K562 (cell line): ENCODE measurements around the gene LY6G6D. TPM values are rescaled to one million over a fixed set of nuclear protein-coding genes. Genes with fewer than 3 reads are reported as not detected.

Source experiments
- ATAC-seq: fragments of 200-7000 bp; cut with Tn5 transposase; 3 replicates; pipeline ENCODE4 v1.9.1; 2020; ENCODE audit warnings: moderate library complexity
- BruUV-seq: library from RNA; stranded (reverse); fragments of 400-500 nt; replicated peaks from 2 replicates; lab custom pipeline; 2021; lab: Mats Ljungman, UMichigan
- CTCF ChIA-PET: fragments of 300-600 bp; formaldehyde crosslinking; extraction: SDS; loops from one replicate; lab custom pipeline; 2021; ENCODE audit warnings: low intra/inter-chr PET ratio; lab: Yijun Ruan, JAX
- POLR2A ChIA-PET: fragments of 300-600, 350-650 bp; sonication (Branson Sonifier 250); formaldehyde crosslinking; extraction: SDS; loops from one replicate; lab custom pipeline; 2021; ENCODE audit warnings: antibody characterized with exemption, inconsistent platforms; lab: Yijun Ruan, JAX
- DNase-seq, 4 experiments: peaks; one replicate each; pipeline versions ENCODE4 v3.0.0 to v3.0.0-alpha.2; 2011 to 2018; ENCODE audit warnings: low spot score in 3 of 4, mixed read lengths in 3 of 4; ENCODE audit errors: extremely low read depth in 1 of 4
- FAIRE-seq: peaks from 2 replicates; lab custom pipeline; 2011; peaks lifted over from hg19 to GRCh38; lab: Jason Lieb, UNC
- H2AFZ ChIP-seq: 2 replicates; pipeline ENCODE4 v1.6.0; 2011; ENCODE audit warnings: low read depth, low read length, control low read depth, inconsistent platforms
- H3K27ac ChIP-seq: fragments of 200-600 bp; 3 replicates; pipeline ENCODE4 v1.8.0; 2011; ENCODE audit warnings: low read depth, mild to moderate bottlenecking, control low read depth, inconsistent platforms, low read length, moderate library complexity, mixed read lengths; ENCODE audit errors: extremely low read depth
- H3K27me3 ChIP-seq, 2 experiments: fragments of 300-600 bp in 1 of 2; 2 replicates in 1 of 2; 3 replicates in 1 of 2; pipeline versions ENCODE4 v1.6.0 to v1.8.0; 2011; ENCODE audit warnings: inconsistent platforms in 2 of 2, low read length in 2 of 2, mild to moderate bottlenecking in 1 of 2, mixed read lengths in 1 of 2, moderate library complexity in 1 of 2; ENCODE audit not compliant: control insufficient read depth in 2 of 2, insufficient read depth in 2 of 2
- H3K36me3 ChIP-seq: fragments of 300-600 bp; 3 replicates; pipeline ENCODE4 v1.8.0; 2011; ENCODE audit warnings: mild to moderate bottlenecking, low read length, inconsistent platforms; ENCODE audit not compliant: control insufficient read depth, insufficient read depth
- H3K4me1 ChIP-seq, 2 experiments: fragments of 200-600 bp in 1 of 2; replicated peaks in 1 of 2; 2 replicates in 1 of 2; 3 replicates in 1 of 2; pipeline versions ENCODE4 v1.5.1 to v1.8.0; 2011; ENCODE audit warnings: inconsistent platforms in 2 of 2, low read length in 2 of 2, mild to moderate bottlenecking in 1 of 2, mixed read lengths in 1 of 2, moderate library complexity in 1 of 2; ENCODE audit not compliant: control insufficient read depth in 2 of 2, insufficient read depth in 2 of 2
- H3K4me2 ChIP-seq: 2 replicates; pipeline ENCODE4 v1.6.1; 2011; ENCODE audit warnings: low read length, control low read depth, inconsistent platforms, mixed read lengths; ENCODE audit not compliant: insufficient read depth
- H3K4me3 ChIP-seq: fragments of 200-600 bp; sonication (generic), shearing (Covaris generic); 2 replicates; pipeline ENCODE4 v1.5.1; 2016; ENCODE audit warnings: control low read depth, inconsistent platforms
- H3K79me2 ChIP-seq: fragments of 200-600 bp; 3 replicates; pipeline ENCODE4 v1.8.0; 2011; ENCODE audit warnings: low read length, inconsistent platforms; ENCODE audit not compliant: control insufficient read depth, insufficient read depth
- H3K9ac ChIP-seq, 2 experiments: 2 replicates each; pipeline versions ENCODE4 v1.6.0 to v1.6.1; 2011; ENCODE audit warnings: low read depth in 2 of 2, low read length in 2 of 2, control low read depth in 1 of 2, inconsistent platforms in 1 of 2, mild to moderate bottlenecking in 1 of 2, mixed read lengths in 1 of 2; ENCODE audit not compliant: insufficient read depth in 1 of 2
- H3K9me1 ChIP-seq: one replicate; pipeline ENCODE4 v1.6.0; 2011; ENCODE audit warnings: inconsistent platforms, mild to moderate bottlenecking, low read length, moderate library complexity; ENCODE audit not compliant: control insufficient read depth, insufficient read depth
- H3K9me3 ChIP-seq: replicated peaks from 2 replicates; pipeline ENCODE4 v1.5.1; 2011; ENCODE audit warnings: low read depth, low read length, inconsistent platforms; ENCODE audit not compliant: control insufficient read depth, insufficient read depth
- H4K20me1 ChIP-seq: replicated peaks from 2 replicates; pipeline ENCODE4 v1.6.1; 2011; ENCODE audit warnings: low read length, inconsistent platforms, mixed read lengths; ENCODE audit not compliant: control insufficient read depth, insufficient read depth
- CREB1 ChIP-seq, 2 experiments: sonication (generic) in 1 of 2; formaldehyde crosslinking in 1 of 2; IDR thresholded peaks; 2 replicates each; pipeline versions ENCODE4 v1.6.1 to v1.8.0; 2012 to 2022; ENCODE audit warnings: inconsistent platforms in 1 of 2, mild to moderate bottlenecking in 1 of 2, missing genetic modification reagents in 1 of 2, moderate library complexity in 1 of 2
- CSDE1 ChIP-seq, 2 experiments: fragments of 450-650 bp; IDR thresholded peaks; 2 replicates each; pipeline ENCODE4 v1.6.1; 2016; ENCODE audit warnings: mild to moderate bottlenecking in 1 of 2
- EP300 ChIP-seq: IDR thresholded peaks from 2 replicates; pipeline ENCODE4 v1.6.1; 2012; ENCODE audit warnings: low read length, improper control_type of control experiment
- NR3C1 ChIP-seq: sonication (generic); formaldehyde crosslinking; IDR thresholded peaks from 2 replicates; pipeline ENCODE4 v1.8.1; 2022; ENCODE audit warnings: missing genetic modification reagents
- PHF21A ChIP-seq: fragments of 450-650 bp; IDR thresholded peaks from 2 replicates; pipeline ENCODE4 v1.6.1; 2017; ENCODE audit warnings: low read depth, borderline replicate concordance
- RAD51 ChIP-seq: fragments of 450-650 bp; IDR thresholded peaks from 2 replicates; pipeline ENCODE4 v1.7.1; 2016; ENCODE audit warnings: low read depth, mild to moderate bottlenecking, borderline replicate concordance
- TCF3 ChIP-seq: sonication (generic); formaldehyde crosslinking; IDR thresholded peaks from 2 replicates; pipeline ENCODE4 v1.4.0; 2020; ENCODE audit warnings: mild to moderate bottlenecking, missing genetic modification reagents
- TRIM28 ChIP-seq: fragments of 450-650 bp; IDR thresholded peaks from 2 replicates; pipeline ENCODE4 v1.6.1; 2017
- U2AF2 ChIP-seq: fragments of 200-400 bp; formaldehyde crosslinking; optimal IDR thresholded peaks from 2 replicates; pipeline ENCODE3; 2017; ENCODE audit warnings: low read depth, mild to moderate bottlenecking, low read length
- ZKSCAN1 ChIP-seq: fragments of 150-350 bp; IDR thresholded peaks from 2 replicates; pipeline ENCODE4 v1.6.1; 2016; ENCODE audit warnings: low read depth, low read length
- ZNF224 ChIP-seq: sonication (generic); formaldehyde crosslinking; IDR thresholded peaks from 2 replicates; pipeline ENCODE4 v1.8.0; 2022; ENCODE audit warnings: mild to moderate bottlenecking, missing genetic modification reagents
- ZNF263 ChIP-seq: sonication (generic); formaldehyde crosslinking; IDR thresholded peaks from 2 replicates; pipeline ENCODE4 v1.8.0; 2022; ENCODE audit warnings: mild to moderate bottlenecking, missing genetic modification reagents, borderline replicate concordance
- ZNF589 ChIP-seq: fragments of 200-800 bp; sonication (Bioruptor generic); IDR thresholded peaks from 2 replicates; pipeline ENCODE4 v1.6.1; 2016; ENCODE audit warnings: low read depth, missing genetic modification characterization, missing compliant biosample characterization
- WGBS: fragments of 100-300 bp; shearing (Covaris generic); methylation state at CpG from one replicate; pipeline ENCODE4 v1.1.6; 2016; ENCODE audit warnings: low coverage, mixed read lengths; ENCODE audit not compliant: insufficient coverage; ENCODE audit errors: missing lambda C conversion rate; 5-methylcytosine and 5-hydroxymethylcytosine counted together
- in situ Hi-C: fragments of 300-500 bp; cut with MboI; formaldehyde crosslinking; loops from 4 replicates; pipeline ENCODE4 v1.15.0; 2018; ENCODE audit warnings: inconsistent platforms, mixed read lengths
- intact Hi-C: fragments of 100-400 bp; cut with micrococcal nuclease; formaldehyde crosslinking; loops from 2 replicates; pipeline ENCODE4 v1.14.2; 2022
- polyA plus RNA-seq, 8 experiments: library from polyadenylated mRNA; depleted of rRNA in 4 of 8; stranded (reverse) in 5 of 8; unstranded in 3 of 8; fragments of >200 nt; fragmentation: Nextera tagmentation in 2 of 8; fragmentation: Illumina TruSeq in 1 of 8; extraction: Ambion mirVana in 2 of 8; extraction: Trizol in 1 of 8; gene quantifications; 2 replicates each; pipeline versions ENCODE4 v1.2.1 to v1.2.3, GENCODE V29; 2011 to 2014; ENCODE audit warnings: inconsistent platforms in 1 of 8, missing spikeins in 1 of 8
- total RNA-seq, 7 experiments: library from RNA; depleted of rRNA in 6 of 7; stranded (reverse); fragments of >200 nt in 6 of 7; fragmentation: Illumina TruSeq in 2 of 7; extraction: Trizol in 2 of 7; gene quantifications; 2 replicates each; pipeline versions ENCODE4 v1.2.1 to v1.2.3, GENCODE V29; 2011 to 2021; ENCODE audit warnings: low replicate concordance in 1 of 7
- TF ChIP-seq, protein P1 (sequence below): sonication (generic); formaldehyde crosslinking; IDR thresholded peaks from 2 replicates; pipeline ENCODE4 v1.8.0; 2022; ENCODE audit warnings: mild to moderate bottlenecking, missing genetic modification reagents
- TF ChIP-seq, protein P2 (sequence below): fragments of 250-450 bp; sonication (Bioruptor Pico); IDR thresholded peaks from 2 replicates; pipeline ENCODE4 v1.8.0; 2021; ENCODE audit warnings: borderline replicate concordance, mild to moderate bottlenecking, moderate library complexity; ENCODE audit not compliant: poor library complexity, severe bottlenecking
- TF ChIP-seq, protein P3 (sequence below): sonication (generic); formaldehyde crosslinking; IDR thresholded peaks from 2 replicates; pipeline ENCODE4 v1.8.1; 2023; ENCODE audit warnings: mild to moderate bottlenecking, missing genetic modification reagents

Gene LY6G6D
- total and polyA plus RNA-seq, 9 of the 15 experiments (the other 6 are each of a cell fraction or from before 2014, with no cell fraction given), result 0.30 to 0.38 TPM; not detected in 7

DNA sequence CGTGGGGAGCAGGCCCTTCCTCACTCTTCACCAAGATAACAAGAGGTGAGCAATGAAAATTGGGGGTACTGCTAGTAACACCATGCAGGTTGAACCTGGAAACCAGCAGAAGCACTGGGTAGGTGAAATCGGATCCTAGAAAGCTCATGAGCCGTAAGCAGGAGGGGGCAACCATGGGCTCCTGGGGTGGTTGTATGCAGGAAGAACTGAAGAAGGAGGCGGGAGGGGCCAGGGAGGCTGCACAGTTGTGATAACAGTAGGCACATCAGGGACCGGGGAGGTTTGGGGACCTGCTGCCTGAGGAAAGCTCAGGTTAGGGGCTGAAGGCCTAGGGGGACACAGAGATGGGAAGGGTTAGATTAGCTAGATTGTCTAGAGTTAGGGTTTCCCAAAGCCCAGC lies 28.7 kb upstream of the LY6G6D start:
- in situ Hi-C loops, result loop anchor here (5.0 kb wide), 1 partner anchor 81 kb away; no protein-coding TSS in a partner anchor
- ChIA-PET POLR2A (interaction anchor here (0.6 to 5.1 kb wide), 13 partner anchors 8 to 148 kb away, joined by 3 to 30 read pairs (median 5); partner anchors contain the start of genes ABHD16A, APOM, BAG6 and CSNK2B), CTCF (no interaction called here)
- Histone ChIP-seq H3K79me2 (no peaks in the 10 kb centered on the region; the same call in 2 of the 3 replicates), H3K9ac (peak overlapping the region in 1 of 2 experiments; percentile 77; a peak in 1 of 4 replicates), H3K4me1 (peaks cover 54 to 65% of the 10 kb centered on the region in 2 experiments), H2AFZ (no peak overlapping the region), H3K27ac (0 out of 3 replicates have a peak overlapping the region, but pooled peaks have one; percentile 4), H3K9me3 (no peaks in the 10 kb centered on the region), H3K9me1 (no peaks in the 10 kb centered on the region), H4K20me1 (no peaks in the 10 kb centered on the region), H3K4me2 (peak overlapping the region; percentile 33), H3K36me3 (peaks cover 62% of the 10 kb centered on the region), H3K4me3 (no peak overlapping the region), H3K27me3 (no peaks in the 10 kb centered on the region)
- BruUV-seq, result no TSS peak
- WGBS, result 15% methylated on average over 5 of the region's 5 CpGs
- DNase-seq, result peak; percentile 70 to 93 (median 86)
- peak; percentile 65 for ATAC-seq
- FAIRE-seq, result peak; percentile 79
- intact Hi-C loops, result no loop called here
- TF ChIP-seq ZNF263, result no peak
- TF ChIP-seq, protein P1, sequence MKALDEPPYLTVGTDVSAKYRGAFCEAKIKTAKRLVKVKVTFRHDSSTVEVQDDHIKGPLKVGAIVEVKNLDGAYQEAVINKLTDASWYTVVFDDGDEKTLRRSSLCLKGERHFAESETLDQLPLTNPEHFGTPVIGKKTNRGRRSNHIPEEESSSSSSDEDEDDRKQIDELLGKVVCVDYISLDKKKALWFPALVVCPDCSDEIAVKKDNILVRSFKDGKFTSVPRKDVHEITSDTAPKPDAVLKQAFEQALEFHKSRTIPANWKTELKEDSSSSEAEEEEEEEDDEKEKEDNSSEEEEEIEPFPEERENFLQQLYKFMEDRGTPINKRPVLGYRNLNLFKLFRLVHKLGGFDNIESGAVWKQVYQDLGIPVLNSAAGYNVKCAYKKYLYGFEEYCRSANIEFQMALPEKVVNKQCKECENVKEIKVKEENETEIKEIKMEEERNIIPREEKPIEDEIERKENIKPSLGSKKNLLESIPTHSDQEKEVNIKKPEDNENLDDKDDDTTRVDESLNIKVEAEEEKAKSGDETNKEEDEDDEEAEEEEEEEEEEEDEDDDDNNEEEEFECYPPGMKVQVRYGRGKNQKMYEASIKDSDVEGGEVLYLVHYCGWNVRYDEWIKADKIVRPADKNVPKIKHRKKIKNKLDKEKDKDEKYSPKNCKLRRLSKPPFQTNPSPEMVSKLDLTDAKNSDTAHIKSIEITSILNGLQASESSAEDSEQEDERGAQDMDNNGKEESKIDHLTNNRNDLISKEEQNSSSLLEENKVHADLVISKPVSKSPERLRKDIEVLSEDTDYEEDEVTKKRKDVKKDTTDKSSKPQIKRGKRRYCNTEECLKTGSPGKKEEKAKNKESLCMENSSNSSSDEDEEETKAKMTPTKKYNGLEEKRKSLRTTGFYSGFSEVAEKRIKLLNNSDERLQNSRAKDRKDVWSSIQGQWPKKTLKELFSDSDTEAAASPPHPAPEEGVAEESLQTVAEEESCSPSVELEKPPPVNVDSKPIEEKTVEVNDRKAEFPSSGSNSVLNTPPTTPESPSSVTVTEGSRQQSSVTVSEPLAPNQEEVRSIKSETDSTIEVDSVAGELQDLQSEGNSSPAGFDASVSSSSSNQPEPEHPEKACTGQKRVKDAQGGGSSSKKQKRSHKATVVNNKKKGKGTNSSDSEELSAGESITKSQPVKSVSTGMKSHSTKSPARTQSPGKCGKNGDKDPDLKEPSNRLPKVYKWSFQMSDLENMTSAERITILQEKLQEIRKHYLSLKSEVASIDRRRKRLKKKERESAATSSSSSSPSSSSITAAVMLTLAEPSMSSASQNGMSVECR (CRISPR knock-in tag), result no peak
- no peak for TF ChIP-seq ZNF224 (CRISPR knock-in tag)
- TF ChIP-seq RAD51, result no peak
- TF ChIP-seq EP300, result peak; percentile 59; the same call in 1 of the 2 replicates
- TF ChIP-seq, protein P2, sequence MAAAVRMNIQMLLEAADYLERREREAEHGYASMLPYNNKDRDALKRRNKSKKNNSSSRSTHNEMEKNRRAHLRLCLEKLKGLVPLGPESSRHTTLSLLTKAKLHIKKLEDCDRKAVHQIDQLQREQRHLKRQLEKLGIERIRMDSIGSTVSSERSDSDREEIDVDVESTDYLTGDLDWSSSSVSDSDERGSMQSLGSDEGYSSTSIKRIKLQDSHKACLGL (CRISPR knock-in tag), result no peak
- TF ChIP-seq CREB1 (IDR thresholded peaks at IDR 0.05), result no peak
- TF ChIP-seq CREB1 (CRISPR knock-in tag; IDR thresholded peaks at IDR 0.05), result no peak
- TF ChIP-seq PHF21A, result peak; percentile 32; the same call in 1 of the 2 replicates
- no peak for TF ChIP-seq U2AF2
- TF ChIP-seq NR3C1, result no peak
- TF ChIP-seq CSDE1 (IDR thresholded peaks at IDR 0.05), result no peak
- TF ChIP-seq TRIM28, result 0 out of 2 replicates have a peak, but pooled peaks have one; percentile 26
- TF ChIP-seq, protein P3, sequence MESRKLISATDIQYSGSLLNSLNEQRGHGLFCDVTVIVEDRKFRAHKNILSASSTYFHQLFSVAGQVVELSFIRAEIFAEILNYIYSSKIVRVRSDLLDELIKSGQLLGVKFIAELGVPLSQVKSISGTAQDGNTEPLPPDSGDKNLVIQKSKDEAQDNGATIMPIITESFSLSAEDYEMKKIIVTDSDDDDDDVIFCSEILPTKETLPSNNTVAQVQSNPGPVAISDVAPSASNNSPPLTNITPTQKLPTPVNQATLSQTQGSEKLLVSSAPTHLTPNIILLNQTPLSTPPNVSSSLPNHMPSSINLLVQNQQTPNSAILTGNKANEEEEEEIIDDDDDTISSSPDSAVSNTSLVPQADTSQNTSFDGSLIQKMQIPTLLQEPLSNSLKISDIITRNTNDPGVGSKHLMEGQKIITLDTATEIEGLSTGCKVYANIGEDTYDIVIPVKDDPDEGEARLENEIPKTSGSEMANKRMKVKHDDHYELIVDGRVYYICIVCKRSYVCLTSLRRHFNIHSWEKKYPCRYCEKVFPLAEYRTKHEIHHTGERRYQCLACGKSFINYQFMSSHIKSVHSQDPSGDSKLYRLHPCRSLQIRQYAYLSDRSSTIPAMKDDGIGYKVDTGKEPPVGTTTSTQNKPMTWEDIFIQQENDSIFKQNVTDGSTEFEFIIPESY (CRISPR knock-in tag), result peak; percentile 62; the same call in 1 of the 2 replicates
- peak; percentile 26; the same call in 1 of the 2 replicates for TF ChIP-seq ZKSCAN1
- peak; percentile 81 for TF ChIP-seq TCF3
- TF ChIP-seq ZNF589, result no peak
